Tibial artery (tissue), 4 donors: ENCODE measurements around the gene AP1B1.

Experiments used
- DNase-seq, 2 donors: peaks; one replicate each; pipeline ENCODE4 v3.0.0-alpha.2; 2019
- H3K27ac ChIP-seq, 2 donors: fragments of 200-600 bp; sonication (generic) in 1 of 2; 1 replicate in 1 of 2; 2 replicates in 1 of 2; pipeline ENCODE4 v1.5.1; 2018 to 2019; ENCODE audit warnings: mild to moderate bottlenecking in 1 of 2
- H3K27me3 ChIP-seq, 2 donors: fragments of 200-600 bp; sonication (generic) in 1 of 2; one replicate each; pipeline versions ENCODE4 v1.5.1 to v1.6.0; 2016 to 2019
- H3K36me3 ChIP-seq, 3 donors: fragments of 200-600 bp; sonication (generic) in 2 of 3; one replicate each; pipeline ENCODE4 v1.5.1; 2016 to 2019; ENCODE audit warnings: mild to moderate bottlenecking in 2 of 3
- H3K4me1 ChIP-seq, 4 donors: fragments of 200-600 bp; sonication (generic) in 2 of 4; 1 replicate in 3 of 4; 2 replicates in 1 of 4; pipeline ENCODE4 v1.5.1; 2016 to 2019
- H3K4me3 ChIP-seq, 2 donors: fragments of 200-600 bp; sonication (generic) in 1 of 2; 1 replicate in 1 of 2; 2 replicates in 1 of 2; pipeline ENCODE4 v1.5.1; 2018 to 2019; ENCODE audit warnings: mild to moderate bottlenecking in 2 of 2
- H3K9me3 ChIP-seq, 3 donors: fragments of 200-600 bp; sonication (generic) in 1 of 3; one replicate each; pipeline ENCODE4 v1.5.1; 2016 to 2019
- CTCF ChIP-seq, 2 experiments: fragments of 200-600 bp in 1 of 2; fragments of 450-650 bp in 1 of 2; IDR thresholded peaks; one replicate each; pipeline ENCODE4 v1.5.1; 2017 to 2019; ENCODE audit warnings: antibody characterized with exemption in 2 of 2, mild to moderate bottlenecking in 1 of 2, moderate library complexity in 1 of 2
- intact Hi-C: fragments of 100-400 bp; cut with DNase I; formaldehyde crosslinking; loops from one replicate; pipeline ENCODE4 v1.15.0; 2023; ENCODE audit warnings: low total_unique reads

AP1B1 gene

GRCh38 chr22:29387921-29388758 lies at the start of gene AP1B1:
Gene AP1B1 (minus strand): TSS chr22:29388570. CDS start chr22:29367243, 21,327 bp downstream.
- H3K4me3 ChIP-seq, result peak within 1 kb of the TSS; percentile 70 to 72
- DNase-seq, result peak; percentile 89 to 94
- no peaks in the 10 kb centered on the region for H3K9me3 ChIP-seq
- H3K27ac ChIP-seq, result peak within 1 kb of the TSS; percentile 71 to 82
- TF ChIP-seq CTCF (IDR thresholded peaks at IDR 0.05), result no peak
- no peaks in the 10 kb centered on the region for H3K27me3 ChIP-seq
- H3K36me3 ChIP-seq, result peaks cover 0 to 4% (median 0%) of the 10 kb centered on the region in 3 donors
- intact Hi-C loops, result loop anchor here (5.0 kb wide), 1 partner anchor 81 kb away; the partner anchor contains the start of gene GAS2L1
- peaks cover 0 to 33% (median 16%) of the 10 kb centered on the region in 4 donors for H3K4me1 ChIP-seq

- peaks cover 0 to 29% of the 10 kb centered on the region in 2 donors for H3K27me3 ChIP-seq
- H3K4me1 ChIP-seq, result no peaks in the 10 kb centered on the region
- peak in 1 of 2 donors; percentile 17 for DNase-seq
- intact Hi-C loops, result no loop called here
- no peak overlapping the region for H3K4me3 ChIP-seq
- no peaks in the 10 kb centered on the region for H3K9me3 ChIP-seq
- H3K27ac ChIP-seq, result no peak overlapping the region
- TF ChIP-seq CTCF (IDR thresholded peaks at IDR 0.05), result no peak
- no peaks in the 10 kb centered on the region for H3K36me3 ChIP-seq
These were observed 47.1 kb upstream of the AP1B1 start for GRCh38 chr22:29435236-29436136.

GRCh38 chr22:29434288-29434687 lies 45.9 kb upstream of the AP1B1 start:
- no peak for TF ChIP-seq CTCF (IDR thresholded peaks at IDR 0.05)
- Histone ChIP-seq H3K27ac (no peak overlapping the region), H3K9me3 (no peaks in the 10 kb centered on the region), H3K27me3 (peaks cover 0 to 29% of the 10 kb centered on the region in 2 donors), H3K36me3 (no peaks in the 10 kb centered on the region), H3K4me3 (no peak overlapping the region), H3K4me1 (no peaks in the 10 kb centered on the region)
- intact Hi-C loops, result no loop called here
- no peak for DNase-seq

GRCh38 chr22:29433856-29434255 lies 45.5 kb upstream of the AP1B1 start:
- no peak overlapping the region for H3K4me3 ChIP-seq
- no peak for TF ChIP-seq CTCF (IDR thresholded peaks at IDR 0.05)
- H3K27me3 ChIP-seq, result peaks cover 0 to 29% of the 10 kb centered on the region in 2 donors
- H3K36me3 ChIP-seq, result no peaks in the 10 kb centered on the region
- no peak for DNase-seq
- no peak overlapping the region for H3K27ac ChIP-seq
- intact Hi-C loops, result no loop called here
- H3K9me3 ChIP-seq, result no peaks in the 10 kb centered on the region
- no peaks in the 10 kb centered on the region for H3K4me1 ChIP-seq

- DNase-seq, result no peak
- intact Hi-C loops, result no loop called here
- H3K27me3 ChIP-seq, result peaks cover 0 to 33% of the 10 kb centered on the region in 2 donors
These were observed 43.6 kb upstream of the AP1B1 start for GRCh38 chr22:29431986-29432385.

More at GRCh38 chr22:29431986-29432385, 43.6 kb upstream of the AP1B1 start:
- Histone ChIP-seq H3K4me3 (no peak overlapping the region), H3K4me1 (no peaks in the 10 kb centered on the region), H3K36me3 (no peaks in the 10 kb centered on the region), H3K9me3 (no peaks in the 10 kb centered on the region), H3K27ac (no peak overlapping the region)
- TF ChIP-seq CTCF (IDR thresholded peaks at IDR 0.05), result no peak
